Measurements from ENCODE around the gene NAA40.

NAA40 gene

GRCh38 chr11:63917692-63918506 is 20.9 kb upstream of the NAA40 start:
- no peak for DNase-seq (ENCODE audit: extremely low read depth, low read depth)
- no peak for TF ChIP-seq CTCF (IDR thresholded peaks at IDR 0.05; ENCODE audit: low read depth, low read length)

- TF ChIP-seq CTCF (IDR thresholded peaks at IDR 0.05; ENCODE audit: low read depth, low read length): no peak
- DNase-seq (ENCODE audit: extremely low read depth, low read depth): no peak
These were observed 20.2 kb upstream of the NAA40 start for GRCh38 chr11:63918507-63919191.

GRCh38 chr11:63919267-63920125 is 19.3 kb upstream of the NAA40 start:
- DNase-seq (ENCODE audit: extremely low read depth, low read depth): no peak
- no peak for TF ChIP-seq CTCF (IDR thresholded peaks at IDR 0.05; ENCODE audit: low read depth, low read length)

GRCh38 chr11:63920126-63920938 is 18.5 kb upstream of the NAA40 start:
- TF ChIP-seq CTCF (IDR thresholded peaks at IDR 0.05; ENCODE audit: low read depth, low read length): no peak
- no peak for DNase-seq (ENCODE audit: extremely low read depth, low read depth)

- no peak for DNase-seq (ENCODE audit: extremely low read depth, low read depth)
- TF ChIP-seq CTCF (IDR thresholded peaks at IDR 0.05; ENCODE audit: low read depth, low read length): peak; percentile 42
These were observed 17.8 kb upstream of the NAA40 start for GRCh38 chr11:63920939-63921417.

- TF ChIP-seq CTCF (IDR thresholded peaks at IDR 0.05; ENCODE audit: low read depth, low read length): no peak
- DNase-seq (ENCODE audit: extremely low read depth, low read depth): no peak
These were observed 16.1 kb upstream of the NAA40 start for GRCh38 chr11:63922673-63923192.
